Suprapubic skin (tissue), 4 donors: ENCODE data around the gene LAMC3. TPM values are rescaled to one million over a fixed set of nuclear protein-coding genes. Genes with fewer than 3 reads are reported as not detected.
A peak's percentile ranks its signal among the peaks of the same experiment; 100 is the strongest.

Experiments
- DNase-seq, 2 donors: peaks; one replicate each; pipeline ENCODE4 v3.0.0-alpha.2; 2019; ENCODE audit warnings: low spot score in 2 of 2
- H3K27ac ChIP-seq: fragments of 200-600 bp; sonication (generic); one replicate; pipeline ENCODE4 v1.5.1; 2019
- H3K27me3 ChIP-seq: fragments of 200-600 bp; sonication (generic); one replicate; pipeline ENCODE4 v1.5.1; 2019
- H3K36me3 ChIP-seq: fragments of 200-600 bp; sonication (generic); one replicate; pipeline ENCODE4 v1.5.1; 2019
- H3K4me1 ChIP-seq: fragments of 200-600 bp; sonication (generic); one replicate; pipeline ENCODE4 v1.5.1; 2019
- H3K4me3 ChIP-seq: fragments of 200-600 bp; sonication (generic); one replicate; pipeline ENCODE4 v1.5.1; 2019; ENCODE audit warnings: mild to moderate bottlenecking
- H3K9me3 ChIP-seq: fragments of 200-600 bp; sonication (generic); one replicate; pipeline ENCODE4 v1.5.1; 2019
- CTCF ChIP-seq, 2 donors: fragments of 200-600 bp in 1 of 2; fragments of 450-650 bp in 1 of 2; sonication (generic) in 1 of 2; IDR thresholded peaks; one replicate each; pipeline ENCODE4 v1.5.1; 2016 to 2019; ENCODE audit warnings: antibody characterized with exemption in 2 of 2, mild to moderate bottlenecking in 1 of 2, moderate library complexity in 1 of 2
- EP300 ChIP-seq: sonication (generic); formaldehyde crosslinking; IDR thresholded peaks from one replicate; pipeline ENCODE4 v1.6.1; 2017; ENCODE audit warnings: antibody characterized with exemption
- POLR2A ChIP-seq, 2 donors: fragments of 450-650 bp; IDR thresholded peaks; one replicate each; pipeline ENCODE4 v1.6.1; 2017; ENCODE audit warnings: antibody characterized with exemption in 2 of 2, mild to moderate bottlenecking in 2 of 2, moderate library complexity in 2 of 2
- POLR2AphosphoS5 ChIP-seq, 3 donors: sonication (generic); formaldehyde crosslinking; IDR thresholded peaks; one replicate each; pipeline ENCODE4 v1.6.1; 2017; ENCODE audit warnings: antibody characterized with exemption in 3 of 3
- WGBS: methylation state at CpG from one replicate; pipeline ENCODE4 v1.1.5; 2018; 5-methylcytosine and 5-hydroxymethylcytosine counted together
- total RNA-seq, 4 donors: library from RNA; depleted of rRNA; stranded (reverse); fragments of >200 nt; gene quantifications; one replicate each; pipeline ENCODE4 v1.1.0, GENCODE V29; 2016

Gene LAMC3
- total RNA-seq, 4 donors from 2014 or later = 4.0 to 16.9 (median 5.2) TPM

GRCh38 chr9:131122158-131122557 is 113.2 kb downstream of the LAMC3 start:
- no peak for TF ChIP-seq POLR2AphosphoS5 (IDR thresholded peaks at IDR 0.05)
- no peak for TF ChIP-seq CTCF (IDR thresholded peaks at IDR 0.05)
- TF ChIP-seq EP300 = no peak
- no peak for TF ChIP-seq POLR2A (IDR thresholded peaks at IDR 0.05)
- H3K36me3 ChIP-seq = peaks cover 3% of the 10 kb centered on the region
- no peak overlapping the region for H3K27ac ChIP-seq
- no peaks in the 10 kb centered on the region for H3K27me3 ChIP-seq
- no peak for DNase-seq
- H3K4me3 ChIP-seq = no peak overlapping the region
- no peaks in the 10 kb centered on the region for H3K9me3 ChIP-seq
- H3K4me1 ChIP-seq = peaks cover 19% of the 10 kb centered on the region
- 87% methylated on average over 2 of the region's 2 CpGs for WGBS

- no peak for DNase-seq
- TF ChIP-seq POLR2AphosphoS5 (IDR thresholded peaks at IDR 0.05) (no peak), CTCF (IDR thresholded peaks at IDR 0.05) (no peak), POLR2A (IDR thresholded peaks at IDR 0.05) (no peak), EP300 (peak; percentile 24)
- whole genome bisulfite sequencing = 0% methylated on average over 7 of the region's 7 CpGs
- H3K4me1 ChIP-seq = peaks cover 20% of the 10 kb centered on the region
- peaks cover 26% of the 10 kb centered on the region for H3K36me3 ChIP-seq
- H3K4me3 ChIP-seq = peak overlapping the region; percentile 81
- no peaks in the 10 kb centered on the region for H3K9me3 ChIP-seq
- H3K27me3 ChIP-seq = no peaks in the 10 kb centered on the region
- H3K27ac ChIP-seq = peak overlapping the region; percentile 85
Measured at GRCh38 chr9:131125038-131125287, 116.0 kb downstream of the LAMC3 start.

GRCh38 chr9:131125288-131126058 is 116.5 kb downstream of the LAMC3 start, which contains the start of gene NUP214:
Gene NUP214 (plus strand): TSS chr9:131125586. CDS start chr9:131125705, 119 bp downstream.
- H3K9me3 ChIP-seq = no peaks in the 10 kb centered on the region
- H3K36me3 ChIP-seq = peaks cover 30% of the 10 kb centered on the region
- DNase-seq = peak; percentile 99
- H3K27ac ChIP-seq = peak within 1 kb of the TSS; percentile 85
- H3K4me1 ChIP-seq = peaks cover 20% of the 10 kb centered on the region
- TF ChIP-seq POLR2AphosphoS5 (IDR thresholded peaks at IDR 0.05) (peak; percentile 95 to 99 (median 99)), CTCF (IDR thresholded peaks at IDR 0.05) (no peak), POLR2A (IDR thresholded peaks at IDR 0.05) (peak; percentile 67 to 80)
- peak within 1 kb of the TSS; percentile 81 for H3K4me3 ChIP-seq
- 1% methylated on average over 27 of the region's 61 CpGs for WGBS
- H3K27me3 ChIP-seq = no peaks in the 10 kb centered on the region

GRCh38 chr9:131126059-131126426 is 117.1 kb downstream of the LAMC3 start:
- H3K27ac ChIP-seq = peak overlapping the region; percentile 85
- H3K9me3 ChIP-seq = no peaks in the 10 kb centered on the region
- no peak for TF ChIP-seq POLR2AphosphoS5 (IDR thresholded peaks at IDR 0.05)
- no peak for TF ChIP-seq EP300
- no peak for TF ChIP-seq CTCF (IDR thresholded peaks at IDR 0.05)
- no peak for TF ChIP-seq POLR2A (IDR thresholded peaks at IDR 0.05)
- H3K27me3 ChIP-seq = no peaks in the 10 kb centered on the region
- DNase-seq = no peak
- 0% methylated on average over 11 of the region's 11 CpGs for whole genome bisulfite sequencing
- peaks cover 35% of the 10 kb centered on the region for H3K36me3 ChIP-seq
- peak overlapping the region; percentile 81 for H3K4me3 ChIP-seq
- peaks cover 20% of the 10 kb centered on the region for H3K4me1 ChIP-seq

- 84% methylated on average over 3 of the region's 3 CpGs for whole genome bisulfite sequencing
Measured at GRCh38 chr9:131129183-131129582, 120.2 kb downstream of the LAMC3 start.

More at GRCh38 chr9:131129183-131129582, 120.2 kb downstream of the LAMC3 start:
- H3K9me3 ChIP-seq = no peaks in the 10 kb centered on the region
- no peaks in the 10 kb centered on the region for H3K27me3 ChIP-seq
- no peak for DNase-seq
- H3K27ac ChIP-seq = no peak overlapping the region
- peaks cover 20% of the 10 kb centered on the region for H3K4me1 ChIP-seq
- no peak overlapping the region for H3K4me3 ChIP-seq
- TF ChIP-seq POLR2A (IDR thresholded peaks at IDR 0.05) (no peak), POLR2AphosphoS5 (IDR thresholded peaks at IDR 0.05) (no peak)
- peaks cover 66% of the 10 kb centered on the region for H3K36me3 ChIP-seq
